HG03159 (cell line): ENCODE results near the gene ZNF664.

Source experiments
- ATAC-seq: cut with Tn5 transposase; IDR thresholded peaks from one replicate; pipeline ENCODE4 v1.9.1; 2021; ENCODE audit warnings: mild to moderate bottlenecking, moderate library complexity; ENCODE audit not compliant: unreplicated experiment

Gene ZNF664

DNA sequence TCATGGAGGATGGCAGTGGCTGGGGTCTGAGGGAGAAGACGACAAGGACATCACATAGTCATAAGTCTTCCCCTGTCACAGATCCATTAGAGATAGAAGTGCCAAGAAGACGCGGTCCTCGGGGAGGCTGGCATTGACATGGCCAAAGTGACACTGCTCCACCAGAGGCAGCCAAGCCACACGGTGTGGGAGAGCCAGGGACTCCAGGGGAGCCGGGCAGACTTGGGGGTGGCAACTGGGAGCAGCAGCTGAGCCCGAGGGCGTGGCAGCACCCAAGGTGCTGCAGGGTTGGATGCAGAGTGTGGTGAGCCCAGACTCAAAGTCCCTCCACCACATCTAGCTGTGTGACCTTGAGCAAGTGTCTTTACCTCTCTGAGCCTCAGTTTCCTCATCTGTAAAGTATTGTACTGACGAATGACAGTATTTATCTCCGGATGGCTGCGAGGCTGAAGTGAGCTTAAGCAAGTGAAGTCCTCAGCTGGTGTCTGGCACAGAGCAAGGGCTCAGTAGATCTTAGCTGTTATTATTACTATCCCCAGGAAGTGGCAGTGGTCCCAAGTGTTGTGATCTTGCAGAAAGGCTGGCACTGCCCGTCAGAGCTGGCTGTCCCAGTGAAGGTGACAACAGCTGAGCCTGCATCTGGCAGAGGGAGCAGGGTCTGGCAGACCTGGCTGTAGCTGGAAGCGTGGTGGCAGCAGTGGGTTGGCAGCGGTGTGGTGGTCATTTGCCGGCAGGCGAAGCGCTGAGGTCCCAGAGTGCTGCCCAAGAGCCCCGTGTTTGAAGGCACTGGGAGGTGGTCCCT is 54.9 kb downstream of the ZNF664 start:
- ATAC-seq: no peak

- ATAC-seq: no peak
Observed at GRCh38 chr12:124028555-124028925, 55.5 kb downstream of the ZNF664 start.

DNA sequence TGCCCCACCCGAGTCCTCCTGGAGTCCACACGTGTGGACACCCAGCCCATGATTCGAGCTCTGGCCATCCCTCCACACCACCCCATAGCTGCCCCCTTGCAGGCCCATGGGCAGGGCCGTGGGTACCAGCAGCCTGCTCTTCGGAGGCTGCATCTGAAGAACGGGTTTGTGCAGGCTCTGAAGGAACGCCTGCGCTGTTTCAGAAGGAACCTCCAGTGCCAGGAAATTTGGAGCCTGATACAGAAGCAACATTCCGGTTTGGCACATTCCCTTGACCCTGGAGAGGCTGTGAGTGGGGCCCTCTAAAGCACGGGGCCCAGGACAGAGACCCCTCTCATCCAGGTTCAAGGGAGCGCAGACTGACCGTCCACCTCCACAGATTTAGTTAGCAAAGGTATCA is 57.0 kb downstream of the ZNF664 start:
- no peak for ATAC-seq

DNA sequence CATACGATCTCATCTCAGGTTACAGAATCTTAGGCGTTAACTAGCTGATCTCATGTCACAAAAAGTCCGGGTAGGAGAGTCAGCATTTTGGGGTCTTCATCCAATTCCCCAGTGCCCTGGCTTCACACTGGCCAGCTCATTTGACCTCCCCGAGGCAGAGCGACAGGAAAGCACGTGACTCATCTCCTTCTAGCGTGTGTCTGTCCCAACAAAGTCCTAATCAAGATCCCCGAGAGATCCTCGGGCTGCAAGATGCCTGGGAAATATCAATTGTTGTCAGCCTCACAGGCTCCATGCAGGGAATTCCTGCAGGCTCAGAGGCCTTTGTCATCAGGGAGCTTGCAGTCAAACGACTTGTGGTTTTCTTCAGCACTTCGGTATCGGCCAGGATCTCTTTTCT is 57.5 kb downstream of the ZNF664 start:
- no peak for ATAC-seq

- no peak for ATAC-seq
Observed at GRCh38 chr12:124031058-124031457, 58.0 kb downstream of the ZNF664 start.

GRCh38 chr12:124032265-124032886 is 59.4 kb downstream of the ZNF664 start:
- ATAC-seq: no peak

- no peak for ATAC-seq
Observed at GRCh38 chr12:124033859-124034258, 60.8 kb downstream of the ZNF664 start.

- no peak for ATAC-seq
Observed at GRCh38 chr12:124034297-124034696, 61.3 kb downstream of the ZNF664 start.

DNA sequence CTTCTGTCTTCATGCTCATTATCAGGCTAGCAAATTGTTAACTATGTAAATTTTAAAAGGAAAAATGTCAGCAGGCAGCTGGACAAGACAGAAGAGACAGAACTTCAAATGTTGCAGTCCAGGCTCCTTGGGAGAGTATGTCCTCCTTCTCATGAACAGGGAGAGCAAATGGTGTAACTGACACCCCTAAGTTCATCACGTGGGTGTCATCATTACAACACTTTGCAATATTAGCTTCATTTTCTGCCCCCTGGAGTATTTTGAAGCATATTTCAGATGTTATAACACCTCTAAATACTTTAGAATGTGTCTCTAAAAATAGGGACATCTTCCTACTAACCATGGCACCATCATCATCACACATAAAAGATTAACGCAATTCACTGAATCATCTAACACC is 62.1 kb downstream of the ZNF664 start:
- no peak for ATAC-seq

DNA sequence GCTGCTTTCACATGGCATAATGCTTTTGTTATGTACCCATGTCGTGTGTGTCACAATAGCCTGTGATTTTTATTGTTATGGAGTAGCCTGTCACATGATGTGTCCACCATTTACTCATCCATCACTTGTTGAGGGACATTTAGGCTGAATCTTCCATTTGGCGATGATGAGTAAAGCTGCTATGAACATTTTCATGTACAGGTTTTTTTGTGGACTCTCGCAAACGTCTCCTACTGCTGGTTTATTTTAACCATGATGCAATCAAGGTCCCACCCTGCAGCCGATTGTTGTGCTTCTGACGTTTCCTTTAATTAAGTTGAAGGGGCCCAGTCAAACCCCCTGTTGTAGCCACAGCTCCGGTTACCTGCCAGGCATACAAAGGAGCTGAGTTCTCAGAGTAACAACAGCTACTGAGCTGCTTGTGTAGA is 63.2 kb downstream of the ZNF664 start:
- no peak for ATAC-seq

- ATAC-seq: no peak
Observed at GRCh38 chr12:124036657-124037109, 63.7 kb downstream of the ZNF664 start.

DNA sequence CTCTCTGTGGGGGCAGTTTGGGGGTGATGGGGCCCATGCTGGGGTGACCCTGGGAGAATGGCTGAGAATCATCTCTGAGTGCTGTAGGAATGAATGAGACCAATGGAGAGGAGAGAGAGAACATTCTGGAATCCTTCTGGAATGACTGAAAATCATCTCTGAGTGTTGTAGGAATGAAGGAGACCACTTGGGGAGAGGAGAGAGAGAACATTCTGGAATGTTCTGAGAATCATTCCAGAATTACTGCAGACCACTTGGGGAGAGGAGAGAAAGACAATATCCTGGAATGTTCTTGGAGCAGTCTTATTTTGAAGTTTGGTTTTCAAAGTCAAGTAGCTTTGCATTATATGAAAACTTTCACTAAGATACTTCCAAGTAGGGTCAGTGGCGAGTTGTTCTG is 64.3 kb downstream of the ZNF664 start:
- ATAC-seq: no peak

- ATAC-seq: no peak
Observed at GRCh38 chr12:124039276-124039675, 66.3 kb downstream of the ZNF664 start.

GRCh38 chr12:124040291-124040690 is 67.3 kb downstream of the ZNF664 start:
- no peak for ATAC-seq

- no peak for ATAC-seq
Observed at GRCh38 chr12:124040737-124041136, 67.7 kb downstream of the ZNF664 start.

DNA sequence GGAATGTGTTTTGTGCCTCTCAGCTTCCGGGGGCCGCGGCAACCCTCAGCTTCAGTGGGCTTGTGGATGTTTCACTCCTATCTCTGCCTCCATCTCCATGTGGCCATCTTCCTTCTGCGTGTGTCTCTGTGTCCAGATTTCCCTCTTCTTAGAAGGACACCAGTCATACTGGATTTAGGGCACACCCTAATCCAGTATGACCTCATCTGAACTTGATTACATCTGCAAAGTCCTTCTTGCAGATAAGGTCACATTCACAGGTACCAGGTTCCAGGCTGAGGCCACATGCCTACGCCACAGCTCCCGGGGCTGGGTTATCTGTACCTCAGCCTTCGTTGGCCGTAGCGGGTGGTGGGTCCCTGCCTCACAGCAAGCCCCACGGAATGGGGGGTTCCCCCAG is 68.9 kb downstream of the ZNF664 start:
- ATAC-seq: no peak

GRCh38 chr12:124044021-124044420 is 71.0 kb downstream of the ZNF664 start:
- no peak for ATAC-seq

DNA sequence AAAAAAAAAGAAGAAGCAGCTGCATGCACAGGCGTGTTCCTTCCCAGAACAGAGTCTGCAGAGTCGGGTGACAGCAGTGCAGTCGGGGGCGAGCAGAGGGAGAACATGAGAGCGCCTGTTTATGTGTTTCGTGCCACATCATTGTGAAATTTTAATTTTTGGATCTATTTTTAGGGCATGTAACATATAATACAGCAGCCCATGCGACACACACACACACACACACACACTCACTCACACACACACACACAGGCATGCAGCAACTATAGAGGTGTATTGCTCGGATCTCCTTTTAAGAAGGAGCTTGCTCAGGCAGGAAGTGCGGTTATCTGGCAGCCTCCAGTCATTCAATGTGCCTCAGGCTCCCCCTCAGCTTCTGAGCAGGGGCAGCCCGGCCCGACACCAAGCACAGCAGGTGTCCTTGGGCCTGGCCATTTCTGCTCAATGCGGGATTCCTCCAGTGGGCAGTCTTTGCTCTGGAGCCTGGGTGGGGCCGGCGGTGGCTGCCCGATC is 71.8 kb downstream of the ZNF664 start:
- ATAC-seq: no peak

DNA sequence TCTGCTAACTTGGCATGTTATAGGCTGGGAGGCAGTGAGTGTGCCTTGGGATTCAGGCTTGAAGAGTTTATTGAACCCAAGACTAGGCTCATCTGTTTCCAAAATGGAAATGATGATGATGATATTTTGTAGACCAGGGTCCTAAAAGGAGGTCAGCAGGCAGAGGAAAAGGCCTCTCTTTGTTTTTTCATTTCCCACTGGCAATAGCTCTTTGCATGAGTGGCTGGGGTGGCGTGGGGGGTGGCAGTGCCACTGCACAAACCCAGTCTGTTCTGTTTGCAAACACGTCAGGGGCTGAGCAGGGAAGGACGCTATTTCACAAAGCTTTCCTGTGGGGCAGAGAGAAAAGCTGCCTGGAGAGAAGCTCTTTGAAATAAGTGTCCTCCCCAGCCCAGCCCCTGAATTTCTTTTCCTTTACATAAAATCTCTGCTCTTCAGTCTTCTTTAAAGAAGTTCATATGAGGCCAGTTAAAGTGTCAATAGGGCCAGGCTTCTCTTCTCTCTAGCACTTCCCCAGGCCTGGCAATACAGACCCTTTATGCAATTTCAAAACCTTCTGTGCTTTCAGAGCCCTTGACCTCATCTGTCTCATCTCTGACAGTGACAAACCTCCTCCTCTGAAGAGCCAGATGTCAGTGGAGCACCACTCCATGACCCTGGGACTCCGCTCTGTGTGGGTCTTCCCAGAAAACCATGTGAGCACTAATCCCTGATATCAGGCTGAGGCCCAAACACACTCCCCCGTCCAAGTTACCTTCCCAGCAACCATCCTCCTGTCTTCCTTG is 72.8 kb downstream of the ZNF664 start:
- no peak for ATAC-seq

DNA sequence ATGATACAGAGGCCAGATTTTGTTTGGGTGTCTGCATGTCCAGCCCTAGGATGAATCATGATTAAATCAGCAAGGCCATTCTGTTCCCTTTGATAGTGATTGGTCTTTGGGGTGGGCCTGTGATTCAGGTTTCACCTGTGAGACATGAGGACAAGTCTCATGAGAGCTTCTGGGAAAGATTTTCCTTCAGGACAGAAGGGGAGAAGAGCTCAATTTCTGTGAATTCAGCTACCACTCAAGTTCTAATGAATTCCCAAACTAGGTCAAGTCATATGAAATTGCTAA is 73.4 kb downstream of the ZNF664 start:
- ATAC-seq: no peak

GRCh38 chr12:124047045-124047566 is 74.1 kb downstream of the ZNF664 start:
- ATAC-seq: no peak
